HepG2 (cell line): ENCODE measurements around the gene FBXL13. TPM values are rescaled to one million over a fixed set of nuclear protein-coding genes. Genes with fewer than 3 reads are reported as not detected.

ENCODE experiments used
- ATAC-seq: fragments of 200-7000 bp; cut with Tn5 transposase; 3 replicates; pipeline ENCODE4 v1.9.1; 2020; ENCODE audit warnings: mild to moderate bottlenecking, moderate library complexity
- BruUV-seq: library from RNA; stranded (reverse); fragments of 400-500 nt; replicated peaks from 2 replicates; lab custom pipeline; 2021; lab: Mats Ljungman, UMichigan
- CTCF ChIA-PET: fragments of 300-600 bp; formaldehyde crosslinking; extraction: SDS; loops from one replicate; lab custom pipeline; 2021; ENCODE audit warnings: low total read pairs, inconsistent platforms, low intra/inter-chr PET ratio; lab: Yijun Ruan, JAX
- POLR2A ChIA-PET: fragments of 350-600 bp; sonication (Branson Sonifier 250); formaldehyde crosslinking; loops from one replicate; lab custom pipeline; 2020; ENCODE audit warnings: antibody characterized with exemption, inconsistent platforms; lab: Yijun Ruan, JAX
- DNase-seq: peaks from one replicate; pipeline ENCODE4 v3.0.0-alpha.2; 2015; ENCODE audit warnings: low spot score
- FAIRE-seq: peaks from 3 replicates; lab custom pipeline; 2011; peaks lifted over from hg19 to GRCh38; lab: Jason Lieb, UNC
- H2AFZ ChIP-seq: one replicate; pipeline ENCODE4 v1.6.1; 2011; ENCODE audit warnings: low read length, inconsistent platforms
- H3K27ac ChIP-seq: fragments of 300-600 bp; 3 replicates; pipeline ENCODE4 v1.8.0; 2011; ENCODE audit warnings: mixed run types, mild to moderate bottlenecking, mixed read lengths, low read length, inconsistent platforms; ENCODE audit not compliant: insufficient read depth; ENCODE audit errors: extremely low read length
- H3K27me3 ChIP-seq, 2 experiments: fragments of 200-600 bp in 1 of 2; 2 replicates in 1 of 2; 3 replicates in 1 of 2; pipeline versions ENCODE4 v1.6.0 to v1.8.0; 2011; ENCODE audit warnings: low read length in 2 of 2, mild to moderate bottlenecking in 2 of 2, moderate library complexity in 2 of 2, inconsistent platforms in 1 of 2; ENCODE audit not compliant: insufficient read depth in 2 of 2, control insufficient read depth in 1 of 2
- H3K36me3 ChIP-seq, 2 experiments: fragments of 200-600 bp in 1 of 2; replicated peaks in 1 of 2; 2 replicates in 1 of 2; 3 replicates in 1 of 2; pipeline versions ENCODE4 v1.5.1 to v1.8.0; 2011; ENCODE audit warnings: low read length in 2 of 2, inconsistent platforms in 1 of 2; ENCODE audit not compliant: insufficient read depth in 2 of 2, control insufficient read depth in 1 of 2
- H3K4me1 ChIP-seq: 2 replicates; pipeline ENCODE4 v1.5.1; 2012; ENCODE audit warnings: low read length, inconsistent platforms; ENCODE audit not compliant: insufficient read depth
- H3K4me2 ChIP-seq: 2 replicates; pipeline ENCODE4 v1.6.0; 2011; ENCODE audit warnings: low read depth, low read length, inconsistent platforms
- H3K4me3 ChIP-seq, 3 experiments: fragments of 200-600 bp in 1 of 3; sonication (generic), shearing (Covaris generic) in 1 of 3; replicated peaks in 1 of 3; 2 replicates each; pipeline ENCODE4 v1.5.1; 2011 to 2016; ENCODE audit warnings: low read length in 3 of 3, inconsistent platforms in 2 of 3, low read depth in 2 of 3, mild to moderate bottlenecking in 2 of 3, control low read depth in 1 of 3, mixed read lengths in 1 of 3; ENCODE audit not compliant: insufficient read depth in 1 of 3
- H3K79me2 ChIP-seq: one replicate; pipeline ENCODE4 v1.6.1; 2011; ENCODE audit warnings: low read length, inconsistent platforms; ENCODE audit not compliant: insufficient read depth
- H3K9ac ChIP-seq: 2 replicates; pipeline ENCODE4 v1.6.0; 2011; ENCODE audit warnings: mild to moderate bottlenecking, low read depth, low read length, inconsistent platforms; ENCODE audit not compliant: insufficient read depth
- H3K9me3 ChIP-seq: 2 replicates; pipeline ENCODE4 v1.5.1; 2012; ENCODE audit warnings: mild to moderate bottlenecking, low read length
- H4K20me1 ChIP-seq: 2 replicates; pipeline ENCODE4 v1.6.0; 2011; ENCODE audit warnings: inconsistent platforms, mild to moderate bottlenecking, low read length, moderate library complexity; ENCODE audit not compliant: insufficient read depth
- CREB3 ChIP-seq: sonication (generic); formaldehyde crosslinking; IDR thresholded peaks from 2 replicates; pipeline ENCODE4 v1.5.0; 2020; ENCODE audit warnings: missing genetic modification reagents
- GATAD1 ChIP-seq: IDR thresholded peaks from 2 replicates; pipeline ENCODE4 v1.6.1; 2016; ENCODE audit warnings: missing genetic modification reagents, missing compliant biosample characterization
- POLR2G ChIP-seq: fragments of 200-400 bp; formaldehyde crosslinking; IDR thresholded peaks from 2 replicates; pipeline ENCODE4 v1.6.1; 2018; ENCODE audit warnings: mild to moderate bottlenecking, low read depth, low read length, moderate library complexity
- ZBTB49 ChIP-seq: sonication (generic); formaldehyde crosslinking; IDR thresholded peaks from 2 replicates; pipeline ENCODE4 v1.4.0; 2020; ENCODE audit warnings: missing genetic modification reagents, borderline replicate concordance
- ZKSCAN1 ChIP-seq: fragments of 150-350 bp; IDR thresholded peaks from 2 replicates; pipeline ENCODE4 v1.6.1; 2014; ENCODE audit warnings: low read length
- ZKSCAN8 ChIP-seq: IDR thresholded peaks from 2 replicates; pipeline ENCODE4 v1.6.1; 2016; ENCODE audit warnings: borderline replicate concordance, missing genetic modification reagents, missing compliant biosample characterization
- ZMYM3 ChIP-seq: sonication (generic); formaldehyde crosslinking; IDR thresholded peaks from 2 replicates; pipeline ENCODE4 v1.5.1; 2020; ENCODE audit warnings: mild to moderate bottlenecking, missing genetic modification reagents
- ZNF234 ChIP-seq: sonication (generic); formaldehyde crosslinking; conservative IDR thresholded peaks from 2 replicates; pipeline ENCODE4 v1.5.1; 2020; ENCODE audit warnings: mild to moderate bottlenecking, missing genetic modification reagents
- ZNF260 ChIP-seq: sonication (generic); formaldehyde crosslinking; IDR thresholded peaks from 2 replicates; pipeline ENCODE4 v1.4.0; 2020; ENCODE audit warnings: missing genetic modification reagents, low read depth, mild to moderate bottlenecking, borderline replicate concordance
- ZNF329 ChIP-seq: sonication (generic); formaldehyde crosslinking; IDR thresholded peaks from 2 replicates; pipeline ENCODE4 v1.9.0; 2021; ENCODE audit warnings: low read depth, mild to moderate bottlenecking, missing genetic modification reagents
- ZNF333 ChIP-seq: sonication (generic); formaldehyde crosslinking; IDR thresholded peaks from 2 replicates; pipeline ENCODE4 v1.4.0; 2020; ENCODE audit warnings: mild to moderate bottlenecking, missing genetic modification reagents, borderline replicate concordance
- ZNF460 ChIP-seq: sonication (generic); formaldehyde crosslinking; IDR thresholded peaks from 2 replicates; pipeline ENCODE4 v1.5.1; 2020; ENCODE audit warnings: missing genetic modification reagents, mild to moderate bottlenecking, borderline replicate concordance
- ZSCAN9 ChIP-seq: IDR thresholded peaks from 2 replicates; pipeline ENCODE4 v1.6.1; 2016; ENCODE audit warnings: borderline replicate concordance
- WGBS: methylation state at CpG from one replicate; pipeline ENCODE4 v1.1.6; 2017; ENCODE audit warnings: low lambda C conversion rate; 5-methylcytosine and 5-hydroxymethylcytosine counted together
- in situ Hi-C: cut with HindIII; loops from 2 replicates; pipeline ENCODE4 v1.10.0; 2017; ENCODE audit warnings: low pct_unique_long_range_greater_than_20kb; ENCODE audit not compliant: extremely low pct_ligation_motif_present
- intact Hi-C: fragments of 100-400 bp; cut with micrococcal nuclease; formaldehyde crosslinking; loops from one replicate; pipeline ENCODE4 v1.10.0; 2022; ENCODE audit not compliant: unreplicated experiment
- polyA plus RNA-seq, 8 experiments: library from polyadenylated mRNA; depleted of rRNA in 3 of 8; stranded (reverse) in 7 of 8; unstranded in 1 of 8; fragments of >200 nt; fragmentation: Illumina TruSeq in 4 of 8; extraction: Trizol in 4 of 8; gene quantifications; 2 replicates each; pipeline versions ENCODE4 v1.2.1 to v1.2.3, GENCODE V29; 2011 to 2016; ENCODE audit warnings: low read depth in 4 of 8, missing spikeins in 1 of 8, mixed read lengths in 1 of 8; ENCODE audit not compliant: insufficient read depth in 1 of 8
- total RNA-seq, 5 experiments: library from RNA; depleted of rRNA; stranded (reverse); fragments of >200 nt; fragmentation: Illumina TruSeq; extraction: Trizol; gene quantifications; 2 replicates each; pipeline ENCODE4 v1.2.3, GENCODE V29; 2016; ENCODE audit warnings: low read depth in 1 of 5

The FBXL13 gene
- total and polyA plus RNA-seq, 2 of the 13 experiments (the other 11 are each of a cell fraction or from before 2014, with no cell fraction given), result 0.24 to 0.77 TPM

- DNase-seq (no peak), FAIRE-seq (no peak)
- Histone ChIP-seq H3K4me3 (no peak overlapping the region), H3K9me3 (no peaks in the 10 kb centered on the region), H2AFZ (no peak overlapping the region), H4K20me1 (no peaks in the 10 kb centered on the region), H3K27me3 (no peaks in the 10 kb centered on the region), H3K4me1 (peaks cover 53% of the 10 kb centered on the region), H3K36me3 (no peaks in the 10 kb centered on the region), H3K9ac (no peak overlapping the region), H3K79me2 (no peaks in the 10 kb centered on the region), H3K4me2 (no peak overlapping the region)
- intact Hi-C loops (no loop called here), in situ Hi-C loops (no loop called here)
- CTCF ChIA-PET, result no interaction called here
- BruUV-seq, result no TSS peak
- TF ChIP-seq CREB3 (CRISPR knock-in tag) (no peak), ZSCAN9 (CRISPR knock-in tag) (no peak), GATAD1 (no peak), ZBTB49 (CRISPR knock-in tag) (no peak), ZNF234 (CRISPR knock-in tag) (no peak), ZNF329 (CRISPR knock-in tag) (no peak), ZKSCAN8 (CRISPR knock-in tag) (no peak), ZNF260 (no peak), POLR2G (no peak), ZNF333 (no peak), ZNF460 (no peak), ZKSCAN1 (no peak), ZMYM3 (no peak)
- TF ChIP-seq, all 625 proteins: peak for 0
- ATAC-seq, result no peak
- WGBS, result 83% methylated on average over 5 of the region's 5 CpGs
- no peak overlapping the region for H3K27ac ChIP-seq
- POLR2A ChIA-PET, result no interaction called here
Measured at GRCh38 chr7:102992509-102992937, 82.1 kb downstream of the FBXL13 start.
